Embryonic facial prominence (tissue), 1 donor: Measurements from ENCODE around the gene CALML6.
"Not testable (repeated sequence)": the region's sequence is repeated elsewhere in the genome, so short reads cannot be mapped to it uniquely, and the experiment has no call there.

Source experiments
- DNase-seq: peaks from one replicate; pipeline ENCODE4 v3.0.0-alpha.2; 2016; ENCODE audit errors: extremely low spot score

The CALML6 gene

DNA sequence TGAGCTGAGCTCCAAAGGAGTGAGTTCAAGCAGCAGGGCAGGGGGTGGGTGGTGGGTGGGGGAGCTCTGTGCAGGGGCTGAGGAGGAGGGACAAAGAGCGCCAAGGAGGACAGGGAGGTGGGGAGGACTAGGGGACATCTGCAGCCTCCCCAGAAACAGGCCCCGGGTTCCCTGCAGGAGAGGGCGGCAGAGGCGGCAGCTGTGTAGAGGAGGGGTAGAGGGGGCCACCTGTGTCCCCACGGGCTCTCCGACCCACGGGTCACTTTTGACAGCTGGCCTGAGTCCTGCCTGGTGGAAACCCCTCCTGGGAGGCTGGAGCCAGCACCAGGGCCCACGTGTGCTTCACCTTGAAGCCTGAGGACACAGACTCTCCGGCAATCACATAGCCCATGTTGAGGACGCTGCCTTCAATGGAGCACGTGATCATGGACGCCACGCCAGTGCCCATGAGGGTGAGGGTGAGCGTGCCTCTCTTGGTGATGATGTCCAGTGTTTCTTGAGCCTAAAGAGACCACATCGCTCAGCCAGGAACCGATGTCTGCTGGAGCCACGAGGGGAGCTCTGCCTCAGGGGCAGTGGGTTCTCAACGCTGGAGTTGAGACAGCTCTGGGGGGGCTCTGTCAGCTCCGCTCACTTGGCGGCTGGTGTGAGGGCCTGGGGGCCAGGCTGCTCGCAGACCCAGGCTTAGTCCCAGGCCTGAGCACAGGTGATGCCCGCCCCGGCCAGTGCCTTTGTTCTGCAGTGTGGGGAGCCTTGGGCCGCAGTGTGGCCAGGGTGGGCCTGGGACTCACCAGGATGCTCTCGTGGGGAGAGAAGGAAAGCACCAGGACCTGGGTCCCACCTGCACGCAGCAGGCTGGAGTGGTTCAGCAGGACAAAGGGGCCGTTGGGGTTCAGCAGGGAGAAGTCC, 10.6 kb downstream of the CALML6 start:
- DNase-seq, result no peak

DNA sequence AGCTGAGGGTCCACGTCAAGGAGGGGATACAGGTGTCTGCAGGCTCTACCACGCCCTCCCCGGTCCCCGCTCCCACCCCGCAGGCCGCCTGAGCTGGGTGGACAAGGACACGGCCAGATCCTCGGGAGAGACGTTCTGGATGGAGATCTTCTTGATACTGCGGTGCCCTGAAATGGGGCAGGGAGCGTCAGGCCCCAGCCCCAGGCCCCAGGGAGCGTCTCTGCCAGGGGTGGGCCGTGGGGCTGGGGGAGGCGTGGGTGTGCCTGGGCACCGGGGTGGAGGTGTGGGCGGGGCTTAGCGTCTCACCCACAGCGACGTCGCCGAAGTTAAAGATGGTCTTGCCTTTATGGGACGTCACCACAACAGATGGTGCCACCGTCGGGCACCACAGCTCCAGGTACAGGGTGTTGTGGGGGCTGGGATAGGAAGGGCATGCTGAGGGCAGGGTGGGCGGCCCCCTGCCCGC, 11.3 kb downstream of the CALML6 start:
- no peak for DNase-seq

- peak; percentile 1 for DNase-seq
Measured at GRCh38 chr1:1926886-1927660, 12.0 kb downstream of the CALML6 start.

- DNase-seq, result peak; percentile 0
Measured at GRCh38 chr1:1927751-1928150, 12.7 kb downstream of the CALML6 start.

- no peak for DNase-seq
Measured at GRCh38 chr1:1928231-1929101, 13.4 kb downstream of the CALML6 start.

GRCh38 chr1:1929102-1929638, 14.1 kb downstream of the CALML6 start:
- no peak for DNase-seq

DNA sequence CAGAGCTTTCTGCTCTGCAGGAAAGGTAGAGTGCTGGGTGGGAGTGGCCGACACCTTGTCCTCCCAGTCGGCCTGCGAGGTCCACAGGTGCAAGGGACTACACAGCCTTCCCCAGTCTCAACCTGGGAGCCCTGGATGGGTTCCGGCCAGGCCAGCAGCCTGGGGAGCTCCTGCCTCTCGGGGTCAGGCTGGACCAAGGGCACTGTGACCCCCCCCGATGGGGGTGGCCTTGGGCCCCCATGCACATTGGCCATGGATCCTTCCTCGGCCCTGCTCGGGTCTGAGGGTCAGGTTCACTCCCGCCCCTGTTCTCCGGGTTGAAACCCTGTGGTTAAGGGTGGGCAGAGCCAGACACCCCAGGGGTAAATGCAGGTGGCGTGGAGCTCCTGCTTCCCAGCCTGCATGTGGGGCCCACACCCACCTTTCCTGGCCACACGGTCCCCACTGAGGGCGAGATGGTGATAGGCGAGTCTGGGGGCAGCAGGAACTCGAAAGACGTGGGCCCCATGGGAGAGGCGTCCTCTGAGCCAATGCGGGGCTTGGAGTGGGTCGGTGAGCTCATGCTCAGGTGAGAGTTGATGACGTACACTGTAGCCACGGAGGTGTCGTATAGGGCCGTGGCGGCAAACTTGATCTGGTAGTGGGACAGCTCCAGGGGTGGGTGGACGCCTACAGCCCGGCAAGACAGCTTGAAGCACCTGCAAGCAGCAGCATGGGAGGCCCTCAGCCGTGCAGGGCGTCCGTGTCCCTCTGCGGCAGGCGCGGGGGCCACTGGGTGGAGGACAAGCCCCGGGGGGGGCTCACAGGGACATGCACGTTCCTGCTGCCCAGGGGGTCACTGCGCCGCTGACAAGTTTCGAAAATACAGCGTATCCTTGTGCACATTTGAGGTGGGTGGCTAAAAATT, 14.8 kb downstream of the CALML6 start:
- DNase-seq, result no peak

DNA sequence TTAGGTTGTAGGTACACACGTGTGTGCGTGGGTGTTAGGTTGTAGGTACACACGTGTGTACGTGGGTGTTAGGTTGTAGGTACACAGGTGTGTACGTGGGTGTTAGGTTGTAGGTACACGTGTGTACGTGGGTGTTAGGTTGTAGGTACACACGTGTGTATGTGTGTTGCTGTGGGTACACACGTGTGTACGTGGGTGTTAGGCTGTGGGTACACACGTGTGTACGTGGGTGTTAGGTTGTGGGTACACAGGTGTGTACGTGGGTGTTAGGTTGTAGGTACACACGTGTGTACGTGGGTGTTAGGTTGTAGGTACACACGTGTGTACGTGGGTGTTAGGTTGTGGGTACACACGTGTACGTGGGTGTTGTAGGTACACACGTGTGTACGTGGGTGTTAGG, 19.8 kb downstream of the CALML6 start:
- DNase-seq, result not testable (repeated sequence)

GRCh38 chr1:1937061-1937460, 22.0 kb downstream of the CALML6 start:
- DNase-seq, result no peak

- DNase-seq, result no peak
Measured at GRCh38 chr1:1937549-1938275, 22.7 kb downstream of the CALML6 start.

- DNase-seq, result no peak
Measured at GRCh38 chr1:1938276-1938573, 23.2 kb downstream of the CALML6 start.

DNA sequence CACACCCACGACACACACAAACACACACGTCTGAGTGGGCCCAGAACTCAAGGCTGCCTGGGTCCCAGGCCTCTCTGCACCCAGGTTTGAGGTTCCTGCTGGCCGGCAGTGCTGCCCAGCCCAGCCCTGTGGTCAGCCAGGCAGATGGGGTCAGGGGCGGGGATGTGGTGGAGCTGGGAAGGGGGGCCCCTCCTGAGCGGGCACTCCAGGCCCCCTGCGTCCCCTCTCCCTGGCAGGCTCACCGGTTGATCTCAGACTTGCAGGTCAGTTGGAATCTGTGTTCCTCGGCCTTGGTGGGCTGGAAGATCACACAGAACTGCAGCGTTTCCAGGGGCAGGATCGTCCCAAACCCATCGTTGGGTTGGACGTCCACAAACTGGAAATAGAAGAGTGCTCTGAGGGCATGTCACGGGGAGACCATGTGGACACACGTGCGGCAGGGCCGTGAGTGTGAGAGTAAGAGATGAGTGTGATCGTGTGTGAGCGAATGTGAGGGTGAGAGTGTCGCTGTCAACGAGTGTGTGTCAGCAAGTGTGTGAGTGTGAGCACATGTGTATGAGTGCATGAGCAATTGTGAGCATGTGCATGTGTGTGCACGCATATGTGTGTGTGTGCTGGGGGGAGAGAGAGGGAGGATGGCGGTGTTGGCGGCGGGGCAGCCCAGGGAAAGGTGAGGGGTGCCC, 23.7 kb downstream of the CALML6 start:
- no peak for DNase-seq

- DNase-seq, result no peak
Measured at GRCh38 chr1:1939296-1940122, 24.4 kb downstream of the CALML6 start.

DNA sequence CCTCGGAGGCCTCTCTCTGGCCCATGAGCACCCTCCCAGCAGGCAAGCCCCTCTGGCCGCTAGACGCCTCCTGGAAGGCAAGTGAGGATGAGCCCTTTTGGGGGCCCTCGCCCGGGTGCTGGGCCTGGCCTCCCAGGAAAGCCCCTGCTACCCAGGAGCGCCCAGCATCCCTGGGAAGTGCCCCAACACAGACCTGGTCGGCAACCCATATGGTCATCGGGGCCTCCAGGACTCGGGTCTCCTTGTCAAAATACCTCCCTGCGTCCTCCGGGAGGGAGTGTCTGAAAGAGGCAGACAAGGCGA, 25.0 kb downstream of the CALML6 start:
- DNase-seq, result no peak

DNA sequence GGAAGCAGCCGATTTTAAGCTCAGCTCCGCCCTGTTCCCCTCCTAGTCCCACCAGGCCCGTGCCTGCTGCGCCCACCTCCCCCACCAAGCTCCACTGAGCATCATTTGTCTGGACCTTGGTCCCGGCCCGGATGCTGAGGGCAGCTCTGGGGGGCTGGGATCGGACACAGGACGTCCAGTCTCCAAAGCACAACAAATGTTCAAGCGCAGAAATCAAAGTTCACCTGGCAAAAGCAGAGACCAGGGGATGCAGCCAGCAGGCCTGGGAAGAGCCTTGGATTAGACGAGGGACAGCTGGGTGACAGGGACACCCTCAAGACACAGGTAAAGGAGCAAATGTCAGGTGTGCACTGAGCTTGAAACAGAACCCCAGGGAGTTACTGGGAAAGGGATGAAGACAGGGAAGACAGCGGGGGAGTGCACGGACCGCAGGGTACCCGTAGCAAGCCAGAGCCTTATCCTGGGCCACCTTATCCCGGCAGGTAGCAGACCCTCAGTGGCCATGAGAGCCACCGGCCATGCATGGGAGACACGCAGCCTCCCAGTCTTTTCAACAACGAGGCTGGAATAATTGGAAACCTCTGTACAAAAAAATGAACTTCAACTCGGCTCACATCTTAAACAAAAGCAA, 26.3 kb downstream of the CALML6 start:
- no peak for DNase-seq

GRCh38 chr1:1941868-1942752, 27.1 kb downstream of the CALML6 start:
- no peak for DNase-seq
